ENCODE data around the gene STX5.
"Not testable (repeated sequence)": the region's sequence is repeated elsewhere in the genome, so short reads cannot be mapped to it uniquely, and the experiment has no call there.

The STX5 gene

GRCh38 chr11:62828130-62828529 lies 3.7 kb downstream of the STX5 start:
- not testable (repeated sequence) for DNase-seq (ENCODE audit: low spot score)

GRCh38 chr11:62823677-62824076 lies 8.2 kb downstream of the STX5 start:
- DNase-seq (ENCODE audit: low spot score) = no peak

- no peak for DNase-seq (ENCODE audit: low spot score)
These were observed 14.7 kb downstream of the STX5 start for GRCh38 chr11:62817129-62817528.

GRCh38 chr11:62816557-62816956 lies 15.3 kb downstream of the STX5 start:
- no peak for DNase-seq (ENCODE audit: low spot score)

GRCh38 chr11:62811659-62812058 lies 20.2 kb downstream of the STX5 start:
- DNase-seq (ENCODE audit: low spot score) = no peak

GRCh38 chr11:62810748-62811147 lies 21.1 kb downstream of the STX5 start:
- no peak for DNase-seq (ENCODE audit: low spot score)

GRCh38 chr11:62806611-62807121 lies 25.2 kb downstream of the STX5 start:
- no peak for DNase-seq (ENCODE audit: low spot score)

GRCh38 chr11:62805961-62806441 lies 25.9 kb downstream of the STX5 start:
- no peak for DNase-seq (ENCODE audit: low spot score)

GRCh38 chr11:62805076-62805892 lies 26.6 kb downstream of the STX5 start, which contains the start of gene NXF1:
Gene NXF1 (minus strand): TSS chr11:62805440. CDS start chr11:62805356, 84 bp downstream.
- DNase-seq (ENCODE audit: low spot score) = peak; percentile 95

- DNase-seq (ENCODE audit: low spot score) = peak; percentile 7
These were observed 27.4 kb downstream of the STX5 start for GRCh38 chr11:62804310-62805075.

GRCh38 chr11:62801071-62801470 lies 30.8 kb downstream of the STX5 start:
- DNase-seq (ENCODE audit: low spot score) = no peak

- DNase-seq (ENCODE audit: low spot score) = no peak
These were observed 32.4 kb downstream of the STX5 start for GRCh38 chr11:62799486-62799885.

- DNase-seq (ENCODE audit: low spot score) = no peak
These were observed 35.6 kb downstream of the STX5 start for GRCh38 chr11:62796281-62796680.

GRCh38 chr11:62794201-62794775 lies 37.6 kb downstream of the STX5 start:
- no peak for DNase-seq (ENCODE audit: low spot score)

GRCh38 chr11:62792202-62792575 lies 39.7 kb downstream of the STX5 start:
- no peak for DNase-seq (ENCODE audit: low spot score)

- peak; percentile 88 for DNase-seq (ENCODE audit: low spot score)
These were observed 40.2 kb downstream of the STX5 start, which contains the start of gene TMEM223 for GRCh38 chr11:62791501-62792201. Gene TMEM223 (minus strand): TSS chr11:62792006. CDS start chr11:62791994, 12 bp downstream.

GRCh38 chr11:62789576-62789975 lies 42.3 kb downstream of the STX5 start:
- no peak for DNase-seq (ENCODE audit: low spot score)

- no peak for DNase-seq (ENCODE audit: low spot score)
These were observed 42.9 kb downstream of the STX5 start for GRCh38 chr11:62788991-62789390.

GRCh38 chr11:62787005-62787759 lies 44.7 kb downstream of the STX5 start, which contains the start of gene TMEM179B:
Gene TMEM179B (plus strand): TSS chr11:62787402. CDS start chr11:62787432, 30 bp downstream.
- peak; percentile 98 for DNase-seq (ENCODE audit: low spot score)

GRCh38 chr11:62786318-62787004 lies 45.4 kb downstream of the STX5 start:
- peak; percentile 87 for DNase-seq (ENCODE audit: low spot score)
